NB4 (cell line): ENCODE results near the gene GSTA5.

Experiments
- MYC ChIP-seq: IDR thresholded peaks from 2 replicates; pipeline ENCODE4 v1.6.1; 2011; ENCODE audit warnings: low read depth, low read length
- POLR2A ChIP-seq: IDR thresholded peaks from 2 replicates; pipeline ENCODE4 v1.6.1; 2011; ENCODE audit warnings: mild to moderate bottlenecking; ENCODE audit not compliant: insufficient read length; ENCODE audit errors: extremely low read depth
- TF ChIP-seq, protein P1 (sequence below): IDR thresholded peaks from one replicate; pipeline ENCODE4 v1.5.1; 2012; ENCODE audit warnings: low read depth, low read length
- TF ChIP-seq, protein P2 (sequence below): IDR thresholded peaks from 2 replicates; pipeline ENCODE4 v1.6.1; 2011; ENCODE audit warnings: low read depth, low read length

DNA sequence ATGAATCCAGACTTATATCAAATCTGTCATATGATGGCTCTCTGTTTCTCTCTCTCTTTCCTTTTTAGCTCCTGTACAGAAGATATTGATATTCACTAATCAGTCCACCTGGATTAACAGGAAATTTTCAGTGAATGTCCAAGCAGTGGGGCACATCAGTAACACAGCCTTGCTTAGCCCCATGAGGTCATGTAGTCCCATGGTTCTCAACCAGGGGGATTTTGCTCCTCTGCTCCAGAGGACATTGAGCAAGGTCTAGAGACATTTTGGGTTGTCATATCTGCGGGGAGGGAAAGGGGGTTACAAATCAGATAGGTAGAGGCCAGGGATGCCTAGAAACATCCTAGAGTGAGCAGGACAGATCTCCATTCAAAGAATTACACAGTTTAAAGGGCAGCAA lies 37.8 kb downstream of the GSTA5 start:
- TF ChIP-seq, protein P1, sequence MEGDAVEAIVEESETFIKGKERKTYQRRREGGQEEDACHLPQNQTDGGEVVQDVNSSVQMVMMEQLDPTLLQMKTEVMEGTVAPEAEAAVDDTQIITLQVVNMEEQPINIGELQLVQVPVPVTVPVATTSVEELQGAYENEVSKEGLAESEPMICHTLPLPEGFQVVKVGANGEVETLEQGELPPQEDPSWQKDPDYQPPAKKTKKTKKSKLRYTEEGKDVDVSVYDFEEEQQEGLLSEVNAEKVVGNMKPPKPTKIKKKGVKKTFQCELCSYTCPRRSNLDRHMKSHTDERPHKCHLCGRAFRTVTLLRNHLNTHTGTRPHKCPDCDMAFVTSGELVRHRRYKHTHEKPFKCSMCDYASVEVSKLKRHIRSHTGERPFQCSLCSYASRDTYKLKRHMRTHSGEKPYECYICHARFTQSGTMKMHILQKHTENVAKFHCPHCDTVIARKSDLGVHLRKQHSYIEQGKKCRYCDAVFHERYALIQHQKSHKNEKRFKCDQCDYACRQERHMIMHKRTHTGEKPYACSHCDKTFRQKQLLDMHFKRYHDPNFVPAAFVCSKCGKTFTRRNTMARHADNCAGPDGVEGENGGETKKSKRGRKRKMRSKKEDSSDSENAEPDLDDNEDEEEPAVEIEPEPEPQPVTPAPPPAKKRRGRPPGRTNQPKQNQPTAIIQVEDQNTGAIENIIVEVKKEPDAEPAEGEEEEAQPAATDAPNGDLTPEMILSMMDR, result no peak
- TF ChIP-seq, protein P2, sequence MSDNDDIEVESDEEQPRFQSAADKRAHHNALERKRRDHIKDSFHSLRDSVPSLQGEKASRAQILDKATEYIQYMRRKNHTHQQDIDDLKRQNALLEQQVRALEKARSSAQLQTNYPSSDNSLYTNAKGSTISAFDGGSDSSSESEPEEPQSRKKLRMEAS, result no peak
- TF ChIP-seq POLR2A, result no peak
- TF ChIP-seq MYC, result no peak
